ENCODE measurements around the gene HCK.

HCK gene

GRCh38 chr20:32009564-32009963, 42.5 kb upstream of the HCK start:
- H3K4me3 ChIP-seq (ENCODE audit: low read length): no peak overlapping the region
- no peak for TF ChIP-seq CTCF (conservative IDR thresholded peaks at IDR 0.05; ENCODE audit: low read length)
- DNase-seq (ENCODE audit: low read depth): no peak

GRCh38 chr20:32010101-32010500, 41.9 kb upstream of the HCK start, which contains the start of gene CCM2L:
Gene CCM2L (plus strand): TSS chr20:32010438. CDS start chr20:32010455, 17 bp downstream.
- no peak for DNase-seq (ENCODE audit: low read depth)
- no peak for TF ChIP-seq CTCF (conservative IDR thresholded peaks at IDR 0.05; ENCODE audit: low read length)
- H3K4me3 ChIP-seq (ENCODE audit: low read length): no peak within 1 kb of the TSS

- no peak overlapping the region for H3K4me3 ChIP-seq (ENCODE audit: low read length)
- DNase-seq (ENCODE audit: low read depth): no peak
- no peak for TF ChIP-seq CTCF (conservative IDR thresholded peaks at IDR 0.05; ENCODE audit: low read length)
Observed at GRCh38 chr20:32010666-32011065, 41.4 kb upstream of the HCK start.

GRCh38 chr20:32012159-32012688, 39.8 kb upstream of the HCK start:
- TF ChIP-seq CTCF (conservative IDR thresholded peaks at IDR 0.05; ENCODE audit: low read length): no peak
- DNase-seq (ENCODE audit: low read depth): no peak
- no peak overlapping the region for H3K4me3 ChIP-seq (ENCODE audit: low read length)

- H3K4me3 ChIP-seq (ENCODE audit: low read length): no peak overlapping the region
- DNase-seq (ENCODE audit: low read depth): no peak
- no peak for TF ChIP-seq CTCF (conservative IDR thresholded peaks at IDR 0.05; ENCODE audit: low read length)
Observed at GRCh38 chr20:32013326-32013725, 38.7 kb upstream of the HCK start.

GRCh38 chr20:32017711-32018251, 34.3 kb upstream of the HCK start:
- H3K4me3 ChIP-seq (ENCODE audit: low read length): no peak overlapping the region
- DNase-seq (ENCODE audit: low read depth): no peak
- no peak for TF ChIP-seq CTCF (conservative IDR thresholded peaks at IDR 0.05; ENCODE audit: low read length)
